H9 (cell line): Measurements from ENCODE around the gene RPS19BP1. TPM values are rescaled to one million over a fixed set of nuclear protein-coding genes. Genes with fewer than 3 reads are reported as not detected.
A peak's percentile ranks its signal among the peaks of the same experiment; 100 is the strongest.

Experiments
- DNase-seq: peaks from one replicate; pipeline ENCODE4 v3.0.0-alpha.2; 2017
- H2AFZ ChIP-seq: one replicate; pipeline ENCODE4 v1.6.1; 2013; ENCODE audit warnings: mild to moderate bottlenecking, low read length, control low read depth, moderate library complexity
- H2AK5ac ChIP-seq: 2 replicates; pipeline ENCODE4 v1.6.1; 2013; ENCODE audit warnings: low read length, control low read depth, mixed read lengths; ENCODE audit not compliant: insufficient read length
- H2BK120ac ChIP-seq: one replicate; pipeline ENCODE4 v1.6.1; 2013; ENCODE audit warnings: low read depth, mild to moderate bottlenecking, low read length, control low read depth, inconsistent platforms; ENCODE audit not compliant: poor library complexity, severe bottlenecking
- H2BK12ac ChIP-seq: 2 replicates; pipeline ENCODE4 v1.6.1; 2013; ENCODE audit warnings: low read length, control low read depth, mixed read lengths, low read depth; ENCODE audit not compliant: insufficient read length
- H2BK15ac ChIP-seq: 2 replicates; pipeline ENCODE4 v1.6.1; 2013; ENCODE audit warnings: low read depth, low read length, control low read depth
- H2BK20ac ChIP-seq: one replicate; pipeline ENCODE4 v1.6.1; 2013; ENCODE audit warnings: low read depth, mild to moderate bottlenecking, low read length, control low read depth, inconsistent platforms; ENCODE audit not compliant: poor library complexity, severe bottlenecking
- H2BK5ac ChIP-seq: 2 replicates; pipeline ENCODE4 v1.6.1; 2013; ENCODE audit warnings: low read length, control low read depth, mixed read lengths; ENCODE audit not compliant: insufficient read length
- H3K14ac ChIP-seq: 2 replicates; pipeline ENCODE4 v1.6.1; 2013; ENCODE audit warnings: low read length, control low read depth; ENCODE audit not compliant: insufficient read depth
- H3K18ac ChIP-seq: 2 replicates; pipeline ENCODE4 v1.6.1; 2013; ENCODE audit warnings: low read depth, mild to moderate bottlenecking, mixed read lengths, low read length, control low read depth; ENCODE audit not compliant: insufficient read length
- H3K23ac ChIP-seq: 2 replicates; pipeline ENCODE4 v1.6.1; 2013; ENCODE audit warnings: low read length, control low read depth, mixed read lengths, low read depth; ENCODE audit not compliant: insufficient read length
- H3K23me2 ChIP-seq: 2 replicates; pipeline ENCODE4 v1.6.1; 2013; ENCODE audit warnings: low read depth, mild to moderate bottlenecking, mixed read lengths, low read length, control low read depth; ENCODE audit not compliant: insufficient read length, poor library complexity, severe bottlenecking
- H3K27ac ChIP-seq: 2 replicates; pipeline ENCODE4 v1.5.1; 2013; ENCODE audit warnings: low read length, control low read depth, mixed read lengths, low read depth; ENCODE audit not compliant: insufficient read length
- H3K27me3 ChIP-seq: 2 replicates; pipeline ENCODE4 v1.6.1; 2013; ENCODE audit warnings: low read length, control low read depth, inconsistent platforms; ENCODE audit not compliant: insufficient read depth
- H3K4ac ChIP-seq: 2 replicates; pipeline ENCODE4 v1.6.1; 2013; ENCODE audit warnings: low read depth, mild to moderate bottlenecking, control low read depth, inconsistent platforms, low read length, moderate library complexity
- H3K4me1 ChIP-seq: 2 replicates; pipeline ENCODE4 v1.6.1; 2013; ENCODE audit warnings: low read length, control low read depth, inconsistent platforms; ENCODE audit not compliant: insufficient read depth
- H3K4me2 ChIP-seq: 2 replicates; pipeline ENCODE4 v1.6.1; 2013; ENCODE audit warnings: low read length, control low read depth, mixed read lengths; ENCODE audit not compliant: insufficient read length, insufficient read depth
- H3K56ac ChIP-seq: 2 replicates; pipeline ENCODE4 v1.6.1; 2013; ENCODE audit warnings: low read depth, mild to moderate bottlenecking, mixed read lengths, low read length, control low read depth; ENCODE audit not compliant: insufficient read length
- H3K79me1 ChIP-seq: 2 replicates; pipeline ENCODE4 v1.6.1; 2013; ENCODE audit warnings: low read depth, mild to moderate bottlenecking, moderate library complexity, low read length, control low read depth, inconsistent platforms; ENCODE audit not compliant: insufficient read depth, poor library complexity, severe bottlenecking
- H3K79me2 ChIP-seq: 2 replicates; pipeline ENCODE4 v1.6.1; 2013; ENCODE audit warnings: low read length, control low read depth, inconsistent platforms; ENCODE audit not compliant: insufficient read depth
- H3K9ac ChIP-seq: 2 replicates; pipeline ENCODE4 v1.6.1; 2013; ENCODE audit warnings: low read length, control low read depth, mixed read lengths; ENCODE audit not compliant: insufficient read length; ENCODE audit errors: extremely low read depth
- H3K9me3 ChIP-seq: one replicate; pipeline ENCODE4 v1.6.1; 2013; ENCODE audit warnings: low read depth, low read length, inconsistent platforms; ENCODE audit not compliant: control insufficient read depth
- H3T11ph ChIP-seq: one replicate; pipeline ENCODE4 v1.6.1; 2013; ENCODE audit warnings: mild to moderate bottlenecking, low read length, control low read depth, inconsistent platforms
- H4K20me1 ChIP-seq: one replicate; pipeline ENCODE4 v1.6.1; 2013; ENCODE audit not compliant: control insufficient read depth, insufficient read length, insufficient read depth
- H4K5ac ChIP-seq: 2 replicates; pipeline ENCODE4 v1.6.1; 2013; ENCODE audit warnings: low read depth, mild to moderate bottlenecking, mixed read lengths, low read length, control low read depth; ENCODE audit not compliant: insufficient read length
- H4K8ac ChIP-seq: replicated peaks from 2 replicates; pipeline ENCODE4 v1.6.1; 2013; ENCODE audit warnings: low read length, control low read depth, mixed read lengths, low read depth; ENCODE audit not compliant: insufficient read length
- H4K91ac ChIP-seq: 2 replicates; pipeline ENCODE4 v1.6.1; 2013; ENCODE audit warnings: low read depth, mild to moderate bottlenecking, moderate library complexity, mixed read lengths, low read length, control low read depth; ENCODE audit not compliant: insufficient read length
- H3K27ac Mint-ChIP-seq, 3 experiments: 2 replicates in 2 of 3; 3 replicates in 1 of 3; pipeline ENCODE4 v1.8.0; 2020 to 2021; ENCODE audit warnings: mixed read lengths in 3 of 3, mild to moderate bottlenecking in 1 of 3, moderate library complexity in 1 of 3
- H3K27me3 Mint-ChIP-seq: 2 replicates; pipeline ENCODE4 v1.8.0; 2021; ENCODE audit warnings: low read depth, mild to moderate bottlenecking, moderate library complexity, mixed read lengths
- H3K36me3 Mint-ChIP-seq, 3 experiments: 2 replicates in 2 of 3; 3 replicates in 1 of 3; pipeline ENCODE4 v1.8.0; 2020 to 2021; ENCODE audit warnings: low read depth in 3 of 3, mixed read lengths in 3 of 3; ENCODE audit not compliant: insufficient read depth in 1 of 3
- H3K4me1 Mint-ChIP-seq, 2 experiments: 2 replicates each; pipeline ENCODE4 v1.8.0; 2020; ENCODE audit warnings: mixed read lengths in 2 of 2
- H3K4me3 Mint-ChIP-seq, 2 experiments: 2 replicates in 1 of 2; 3 replicates in 1 of 2; pipeline ENCODE4 v1.8.0; 2020 to 2021; ENCODE audit warnings: mild to moderate bottlenecking in 2 of 2, mixed read lengths in 2 of 2, moderate library complexity in 1 of 2
- H3K9me3 Mint-ChIP-seq, 2 experiments: 2 replicates in 1 of 2; 3 replicates in 1 of 2; pipeline ENCODE4 v1.8.0; 2020; ENCODE audit warnings: mild to moderate bottlenecking in 2 of 2, mixed read lengths in 2 of 2, moderate library complexity in 1 of 2
- WGBS: extraction: QIAGEN DNeasy Blood & Tissue Kit; methylation state at CpG from one replicate; pipeline ENCODE4 v1.1.7; 2013; ENCODE audit warnings: missing lambda C conversion rate, low lambda C conversion rate, mixed read lengths; ENCODE audit not compliant: insufficient read length; ENCODE audit errors: extremely low coverage; 5-methylcytosine and 5-hydroxymethylcytosine counted together
- total RNA-seq: library from RNA; stranded (reverse); gene quantifications from 2 replicates; pipeline ENCODE4 v1.2.1, GENCODE V29; 2021
- TF ChIP-seq, protein P1 (sequence below): fragments of 200-600 bp; sonication (generic); conservative IDR thresholded peaks from 3 replicates; pipeline ENCODE4 v1.8.0; 2021; ENCODE audit warnings: antibody characterized with exemption, mild to moderate bottlenecking

RPS19BP1 gene
- total RNA-seq, 1 experiment from 2014 or later, result 65.0 TPM

DNA sequence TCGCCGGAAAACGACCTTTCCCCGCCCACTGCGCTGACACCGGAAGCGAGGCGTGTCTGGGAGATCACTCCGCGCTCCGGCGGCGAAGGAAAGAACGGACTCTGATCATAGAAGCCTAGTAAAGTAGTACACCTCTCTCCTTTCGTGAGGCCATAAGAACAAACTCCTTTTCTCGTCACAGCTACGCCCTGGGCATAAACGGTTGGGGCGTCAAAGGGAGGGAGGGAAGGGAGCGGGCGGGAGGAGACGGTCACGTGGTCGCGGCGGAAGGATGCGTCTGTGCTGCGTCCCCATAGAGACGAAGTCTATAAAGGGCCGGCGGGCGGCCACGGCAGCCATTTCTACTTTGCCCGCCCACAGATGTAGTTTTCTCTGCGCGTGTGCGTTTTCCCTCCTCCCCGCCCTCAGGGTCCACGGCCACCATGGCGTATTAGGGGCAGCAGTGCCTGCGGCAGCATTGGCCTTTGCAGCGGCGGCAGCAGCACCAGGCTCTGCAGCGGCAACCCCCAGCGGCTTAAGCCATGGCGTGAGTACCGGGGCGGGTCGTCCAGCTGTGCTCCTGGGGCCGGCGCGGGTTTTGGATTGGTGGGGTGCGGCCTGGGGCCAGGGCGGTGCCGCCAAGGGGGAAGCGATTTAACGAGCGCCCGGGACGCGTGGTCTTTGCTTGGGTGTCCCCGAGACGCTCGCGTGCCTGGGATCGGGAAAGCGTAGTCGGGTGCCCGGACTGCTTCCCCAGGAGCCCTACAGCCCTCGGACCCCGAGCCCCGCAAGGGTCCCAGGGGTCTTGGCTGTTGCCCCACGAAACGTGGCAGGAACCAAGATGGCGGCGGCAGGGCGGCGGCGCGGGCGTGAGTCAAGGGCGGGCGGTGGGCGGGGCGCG is 12.1 kb downstream of the RPS19BP1 start, which contains the start of gene ATF4:
ATF4 (plus strand) TSS at position 337 of the 880 bp plus-strand sequence. CDS start 884 bp downstream, outside the sequence.
- Mint-ChIP-seq H3K36me3 (peaks cover 33 to 71% (median 50%) of the 10 kb centered on the region in 3 experiments), H3K27me3 (peaks cover 39% of the 10 kb centered on the region), H3K4me1 (peaks cover 25 to 28% of the 10 kb centered on the region in 2 experiments), H3K4me3 (peak within 1 kb of the TSS; percentile 94 to 98), H3K9me3 (peaks cover 0 to 2% of the 10 kb centered on the region in 2 experiments; a peak in 3 of 5 replicates), H3K27ac (peak within 1 kb of the TSS; percentile 100)
- H3T11ph ChIP-seq, result no peak within 1 kb of the TSS
- H3K79me2 ChIP-seq, result peaks cover 8% of the 10 kb centered on the region; the same call in 1 of the 2 replicates
- H2BK5ac ChIP-seq, result peak within 1 kb of the TSS; percentile 98
- WGBS, result no CpG with 5 or more reads among the region's 86 CpGs
- peak within 1 kb of the TSS; percentile 75 for H3K27ac ChIP-seq
- peak within 1 kb of the TSS; percentile 91; the same call in 1 of the 2 replicates for H3K4ac ChIP-seq
- H3K56ac ChIP-seq, result peak within 1 kb of the TSS; percentile 83
- H3K23me2 ChIP-seq, result peaks cover 13% of the 10 kb centered on the region
- H4K8ac ChIP-seq, result no peak within 1 kb of the TSS
- no peaks in the 10 kb centered on the region for H3K9me3 ChIP-seq
- peaks cover 9% of the 10 kb centered on the region for H4K20me1 ChIP-seq
- no peak within 1 kb of the TSS for H3K23ac ChIP-seq
- H2AK5ac ChIP-seq, result no peak within 1 kb of the TSS
- H2BK12ac ChIP-seq, result no peak within 1 kb of the TSS
- peak within 1 kb of the TSS; percentile 84 for H4K5ac ChIP-seq
- H2BK20ac ChIP-seq, result no peak within 1 kb of the TSS
- TF ChIP-seq, protein P1, sequence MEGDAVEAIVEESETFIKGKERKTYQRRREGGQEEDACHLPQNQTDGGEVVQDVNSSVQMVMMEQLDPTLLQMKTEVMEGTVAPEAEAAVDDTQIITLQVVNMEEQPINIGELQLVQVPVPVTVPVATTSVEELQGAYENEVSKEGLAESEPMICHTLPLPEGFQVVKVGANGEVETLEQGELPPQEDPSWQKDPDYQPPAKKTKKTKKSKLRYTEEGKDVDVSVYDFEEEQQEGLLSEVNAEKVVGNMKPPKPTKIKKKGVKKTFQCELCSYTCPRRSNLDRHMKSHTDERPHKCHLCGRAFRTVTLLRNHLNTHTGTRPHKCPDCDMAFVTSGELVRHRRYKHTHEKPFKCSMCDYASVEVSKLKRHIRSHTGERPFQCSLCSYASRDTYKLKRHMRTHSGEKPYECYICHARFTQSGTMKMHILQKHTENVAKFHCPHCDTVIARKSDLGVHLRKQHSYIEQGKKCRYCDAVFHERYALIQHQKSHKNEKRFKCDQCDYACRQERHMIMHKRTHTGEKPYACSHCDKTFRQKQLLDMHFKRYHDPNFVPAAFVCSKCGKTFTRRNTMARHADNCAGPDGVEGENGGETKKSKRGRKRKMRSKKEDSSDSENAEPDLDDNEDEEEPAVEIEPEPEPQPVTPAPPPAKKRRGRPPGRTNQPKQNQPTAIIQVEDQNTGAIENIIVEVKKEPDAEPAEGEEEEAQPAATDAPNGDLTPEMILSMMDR, result no peak
- H4K91ac ChIP-seq, result peak within 1 kb of the TSS; percentile 96
- no peaks in the 10 kb centered on the region; the same call in 1 of the 2 replicates for H3K27me3 ChIP-seq
- no peaks in the 10 kb centered on the region; the same call in 1 of the 2 replicates for H3K4me1 ChIP-seq
- H3K18ac ChIP-seq, result peak within 1 kb of the TSS; percentile 99
- H3K14ac ChIP-seq, result peak within 1 kb of the TSS; percentile 99
- H3K4me2 ChIP-seq, result peak within 1 kb of the TSS; percentile 73
- H2BK120ac ChIP-seq, result no peak within 1 kb of the TSS
- H3K79me1 ChIP-seq, result no peaks in the 10 kb centered on the region
- peak within 1 kb of the TSS; percentile 89 for H2AFZ ChIP-seq
- H3K9ac ChIP-seq, result peak within 1 kb of the TSS; percentile 97
- no peak for DNase-seq
- no peak within 1 kb of the TSS for H2BK15ac ChIP-seq
